ENCODE measurements around the gene CLDN24.

The CLDN24 gene

GRCh38 chr4:183322326-183322725, at the start of gene CLDN24:
Gene CLDN24, minus strand, starts transcription at chr4:183322426. Its CDS starts 0 bp downstream, at chr4:183322426.
- H3K36me3 Mint-ChIP-seq, result no peaks in the 10 kb centered on the region
- H3K4me1 Mint-ChIP-seq, result no peaks in the 10 kb centered on the region
- peaks cover 18% of the 10 kb centered on the region for H3K27me3 Mint-ChIP-seq
- no peak for ATAC-seq
- no peak within 1 kb of the TSS for H3K27ac Mint-ChIP-seq
- no peak within 1 kb of the TSS for H3K4me3 Mint-ChIP-seq
- no peaks in the 10 kb centered on the region for H3K9me3 Mint-ChIP-seq

- Mint-ChIP-seq H3K9me3 (no peaks in the 10 kb centered on the region), H3K4me1 (no peaks in the 10 kb centered on the region), H3K27me3 (peaks cover 10% of the 10 kb centered on the region), H3K27ac (no peak overlapping the region), H3K36me3 (no peaks in the 10 kb centered on the region), H3K4me3 (no peak overlapping the region)
- no peak for ATAC-seq
Measured at GRCh38 chr4:183370786-183371185, 48.6 kb upstream of the CLDN24 start.

- no peaks in the 10 kb centered on the region for H3K36me3 Mint-ChIP-seq
- H3K9me3 Mint-ChIP-seq, result no peaks in the 10 kb centered on the region
- H3K4me1 Mint-ChIP-seq, result no peaks in the 10 kb centered on the region
- no peak overlapping the region for H3K27ac Mint-ChIP-seq
- H3K27me3 Mint-ChIP-seq, result peaks cover 10% of the 10 kb centered on the region
- no peak overlapping the region for H3K4me3 Mint-ChIP-seq
- ATAC-seq, result no peak
Measured at GRCh38 chr4:183369073-183369472, 46.8 kb upstream of the CLDN24 start.

- ATAC-seq, result no peak
- no peak overlapping the region for H3K4me3 Mint-ChIP-seq
- H3K4me1 Mint-ChIP-seq, result no peaks in the 10 kb centered on the region
Measured at GRCh38 chr4:183366206-183366835, 44.1 kb upstream of the CLDN24 start.

DNA sequence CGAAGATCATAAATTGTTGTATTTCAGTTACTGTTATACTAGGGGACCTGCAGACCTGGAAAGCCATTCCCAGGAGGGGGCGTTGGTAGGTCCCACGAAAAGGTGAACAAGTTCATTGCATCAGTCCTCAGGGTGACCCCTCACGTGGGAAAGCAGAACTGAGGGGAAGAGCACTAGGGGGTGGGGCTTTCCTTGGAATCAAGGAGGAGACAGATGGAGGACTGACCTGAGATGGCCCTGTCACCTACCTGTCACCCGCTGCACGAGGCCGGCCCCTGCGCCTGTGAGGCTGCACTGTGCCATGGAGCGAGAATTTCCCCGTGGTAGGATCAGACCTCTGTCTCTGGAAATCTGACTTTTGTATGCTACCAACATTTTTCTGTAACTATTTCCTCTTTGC, 41.8 kb upstream of the CLDN24 start:
- H3K27ac Mint-ChIP-seq, result no peak overlapping the region
- H3K4me3 Mint-ChIP-seq, result no peak overlapping the region
- no peaks in the 10 kb centered on the region for H3K9me3 Mint-ChIP-seq
- peaks cover 4% of the 10 kb centered on the region for H3K27me3 Mint-ChIP-seq
- no peak for ATAC-seq
- no peaks in the 10 kb centered on the region for H3K4me1 Mint-ChIP-seq
- no peaks in the 10 kb centered on the region for H3K36me3 Mint-ChIP-seq

More at GRCh38 chr4:183366206-183366835, 44.1 kb upstream of the CLDN24 start:
- Mint-ChIP-seq H3K36me3 (no peaks in the 10 kb centered on the region), H3K27ac (no peak overlapping the region), H3K27me3 (peaks cover 10% of the 10 kb centered on the region), H3K9me3 (no peaks in the 10 kb centered on the region)

GRCh38 chr4:183362916-183363542, 40.8 kb upstream of the CLDN24 start:
- H3K36me3 Mint-ChIP-seq, result no peaks in the 10 kb centered on the region
- no peak overlapping the region for H3K27ac Mint-ChIP-seq
- no peak overlapping the region for H3K4me3 Mint-ChIP-seq
- ATAC-seq, result no peak
- no peaks in the 10 kb centered on the region for H3K27me3 Mint-ChIP-seq
- no peaks in the 10 kb centered on the region for H3K4me1 Mint-ChIP-seq
- H3K9me3 Mint-ChIP-seq, result no peaks in the 10 kb centered on the region

DNA sequence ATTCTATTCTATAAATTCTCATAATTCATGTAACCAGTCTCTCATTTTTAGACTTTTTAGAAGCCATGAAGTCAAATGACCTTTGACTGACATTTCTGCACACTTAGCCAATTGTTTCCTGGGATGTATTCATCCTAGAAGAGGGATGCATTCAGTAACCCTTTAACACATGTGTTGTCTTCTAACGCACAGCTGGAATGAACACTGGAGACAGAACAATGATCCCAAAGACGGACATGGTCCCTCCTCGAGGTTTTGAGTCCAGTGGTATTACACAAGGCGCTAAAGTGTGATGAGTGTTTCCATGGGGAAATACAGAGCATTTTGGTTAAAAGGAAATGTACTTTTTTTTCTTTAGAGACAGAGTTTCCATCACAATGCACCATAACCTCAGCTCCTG, 39.8 kb upstream of the CLDN24 start:
- Mint-ChIP-seq H3K4me1 (no peaks in the 10 kb centered on the region), H3K4me3 (no peak overlapping the region), H3K36me3 (no peaks in the 10 kb centered on the region), H3K9me3 (no peaks in the 10 kb centered on the region), H3K27ac (no peak overlapping the region), H3K27me3 (peaks cover 7% of the 10 kb centered on the region)
- no peak for ATAC-seq

DNA sequence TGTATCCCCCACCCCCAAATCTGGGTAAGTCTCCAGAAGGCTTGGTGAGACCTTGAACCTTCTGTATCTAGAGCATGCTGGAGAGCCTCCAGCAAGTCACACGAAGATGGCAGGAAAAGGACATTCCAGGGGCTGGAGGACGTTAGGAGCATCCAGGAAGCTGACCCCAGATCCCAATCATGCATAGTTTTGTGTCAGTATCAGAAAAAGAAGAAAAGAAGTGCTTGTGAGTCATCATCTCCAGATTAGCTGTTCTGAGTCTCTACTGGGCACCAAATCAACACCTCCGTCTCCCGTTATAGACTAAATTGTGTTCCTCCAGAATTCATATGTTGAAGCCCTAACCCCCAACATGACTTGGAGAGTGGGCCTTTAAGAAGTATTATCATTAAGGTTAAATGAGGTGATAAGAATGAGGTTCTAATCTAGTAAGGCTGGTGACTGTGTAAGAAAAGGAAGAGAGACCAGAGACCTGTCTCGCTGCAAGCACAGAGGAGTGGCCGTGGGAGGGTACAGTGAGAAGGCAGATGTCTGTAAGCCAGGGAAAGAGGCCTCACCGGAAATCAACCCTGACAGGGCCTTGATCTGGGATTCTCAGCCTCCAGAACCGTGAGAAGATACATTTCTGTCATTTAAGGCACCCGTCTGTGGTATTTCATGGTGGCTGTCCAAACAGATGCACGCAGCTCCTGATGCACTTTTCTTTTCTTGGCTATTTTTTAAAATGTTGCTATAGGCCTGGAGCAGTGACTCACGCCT, 38.1 kb upstream of the CLDN24 start:
- H3K27ac Mint-ChIP-seq, result no peak overlapping the region
- no peaks in the 10 kb centered on the region for H3K4me1 Mint-ChIP-seq
- H3K9me3 Mint-ChIP-seq, result no peaks in the 10 kb centered on the region
- no peak for ATAC-seq
- H3K4me3 Mint-ChIP-seq, result no peak overlapping the region
- peaks cover 19% of the 10 kb centered on the region for H3K27me3 Mint-ChIP-seq
- no peaks in the 10 kb centered on the region for H3K36me3 Mint-ChIP-seq

GRCh38 chr4:183358215-183358755, 36.1 kb upstream of the CLDN24 start:
- Mint-ChIP-seq H3K36me3 (no peaks in the 10 kb centered on the region), H3K4me1 (no peaks in the 10 kb centered on the region), H3K9me3 (no peaks in the 10 kb centered on the region), H3K27me3 (peaks cover 19% of the 10 kb centered on the region), H3K4me3 (no peak overlapping the region), H3K27ac (no peak overlapping the region)
- no peak for ATAC-seq

DNA sequence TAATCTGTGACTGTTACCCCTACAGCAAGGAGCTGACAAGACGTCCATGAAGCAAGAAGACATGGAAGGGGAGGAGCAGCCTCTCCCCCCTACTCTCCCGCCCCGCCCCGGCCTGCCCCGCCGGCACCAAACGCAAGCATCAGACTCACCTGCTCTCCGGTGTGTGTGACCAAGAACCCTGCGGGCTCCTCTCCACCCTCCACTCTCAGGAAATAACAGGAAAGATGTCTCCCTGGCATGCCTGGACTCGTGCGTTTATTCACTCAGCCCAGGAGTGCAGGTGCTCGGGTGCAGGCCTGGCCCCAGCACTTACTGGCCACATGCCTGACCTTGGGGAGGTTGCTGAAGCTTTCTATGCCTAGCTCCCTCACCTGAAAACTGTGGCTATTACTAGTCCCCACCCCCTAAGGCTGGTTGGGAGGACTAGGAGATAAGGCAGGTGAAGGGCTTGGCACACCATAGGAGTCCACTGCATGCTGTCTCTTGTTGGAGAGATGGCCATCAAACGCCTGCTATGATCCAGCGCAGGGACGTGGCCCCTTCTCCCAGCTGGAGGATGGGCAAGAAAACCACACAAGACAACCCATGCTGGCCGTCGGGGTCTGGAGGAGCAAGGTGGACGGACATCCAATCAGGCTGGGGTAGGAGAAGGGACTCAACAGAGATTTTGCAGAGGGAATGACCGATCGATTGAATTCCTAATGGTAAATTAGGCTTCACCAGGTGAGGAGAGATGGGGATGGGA, 34.9 kb upstream of the CLDN24 start:
- no peak overlapping the region for H3K4me3 Mint-ChIP-seq
- H3K36me3 Mint-ChIP-seq, result no peaks in the 10 kb centered on the region
- H3K27ac Mint-ChIP-seq, result no peak overlapping the region
- no peak for ATAC-seq
- peaks cover 19% of the 10 kb centered on the region for H3K27me3 Mint-ChIP-seq
- H3K4me1 Mint-ChIP-seq, result no peaks in the 10 kb centered on the region
- H3K9me3 Mint-ChIP-seq, result no peaks in the 10 kb centered on the region

- H3K27me3 Mint-ChIP-seq, result peaks cover 27% of the 10 kb centered on the region
- H3K27ac Mint-ChIP-seq, result no peak overlapping the region
- no peaks in the 10 kb centered on the region for H3K4me1 Mint-ChIP-seq
- no peak overlapping the region for H3K4me3 Mint-ChIP-seq
- ATAC-seq, result no peak
- no peaks in the 10 kb centered on the region for H3K36me3 Mint-ChIP-seq
- no peaks in the 10 kb centered on the region for H3K9me3 Mint-ChIP-seq
Measured at GRCh38 chr4:183356173-183356830, 34.1 kb upstream of the CLDN24 start.

DNA sequence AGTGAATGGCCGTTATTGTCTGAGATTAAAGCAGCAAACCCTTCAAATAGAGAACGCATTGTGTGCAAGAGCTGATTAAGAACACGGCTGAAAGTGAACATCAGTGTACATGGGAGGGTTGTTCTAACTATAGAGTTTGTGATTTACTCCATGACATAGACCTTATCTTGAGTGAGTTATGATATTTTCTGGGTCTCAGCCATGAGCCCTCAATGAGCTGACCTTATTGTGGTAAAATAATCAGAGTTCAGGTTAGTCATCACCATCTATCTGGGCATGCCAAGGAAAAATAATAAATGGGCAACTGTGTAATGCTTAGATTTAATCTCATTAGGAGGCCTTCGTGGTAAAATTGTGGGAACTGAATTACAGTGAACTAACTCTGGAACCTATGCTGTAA, 33.2 kb upstream of the CLDN24 start:
- no peaks in the 10 kb centered on the region for H3K36me3 Mint-ChIP-seq
- H3K9me3 Mint-ChIP-seq, result peaks cover 2% of the 10 kb centered on the region
- H3K4me1 Mint-ChIP-seq, result no peaks in the 10 kb centered on the region
- H3K4me3 Mint-ChIP-seq, result no peak overlapping the region
- no peak overlapping the region for H3K27ac Mint-ChIP-seq
- ATAC-seq, result no peak
- peaks cover 36% of the 10 kb centered on the region for H3K27me3 Mint-ChIP-seq

GRCh38 chr4:183354219-183354618, 32.0 kb upstream of the CLDN24 start:
- Mint-ChIP-seq H3K4me1 (no peaks in the 10 kb centered on the region), H3K36me3 (no peaks in the 10 kb centered on the region), H3K9me3 (peaks cover 4% of the 10 kb centered on the region), H3K27ac (no peak overlapping the region), H3K27me3 (peaks cover 41% of the 10 kb centered on the region), H3K4me3 (no peak overlapping the region)
- no peak for ATAC-seq

GRCh38 chr4:183353557-183353956, 31.3 kb upstream of the CLDN24 start:
- no peaks in the 10 kb centered on the region for H3K4me1 Mint-ChIP-seq
- H3K27ac Mint-ChIP-seq, result no peak overlapping the region
- H3K27me3 Mint-ChIP-seq, result peaks cover 41% of the 10 kb centered on the region
- H3K4me3 Mint-ChIP-seq, result no peak overlapping the region
- H3K36me3 Mint-ChIP-seq, result no peaks in the 10 kb centered on the region
- no peak for ATAC-seq
- peaks cover 4% of the 10 kb centered on the region for H3K9me3 Mint-ChIP-seq

DNA sequence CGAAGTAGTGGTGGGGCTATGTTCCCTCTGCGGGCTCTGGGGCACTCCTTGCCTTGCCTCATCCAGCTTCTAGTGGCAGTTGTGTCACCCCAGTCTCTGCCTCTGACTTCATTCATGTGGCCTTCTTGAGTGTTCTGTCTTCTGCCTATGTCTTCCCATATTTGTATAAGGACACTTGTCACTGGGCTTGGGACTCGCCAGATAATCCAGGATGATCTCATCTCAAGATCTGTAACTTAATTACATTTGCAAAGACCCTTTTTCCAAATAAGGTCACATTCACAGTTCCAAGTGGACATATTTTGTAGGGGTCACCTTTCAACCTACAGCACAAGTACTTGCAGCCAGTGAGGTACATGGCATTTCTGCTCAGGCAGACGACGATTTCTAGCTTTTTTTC, 30.3 kb upstream of the CLDN24 start:
- peaks cover 39% of the 10 kb centered on the region for H3K27me3 Mint-ChIP-seq
- no peaks in the 10 kb centered on the region for H3K4me1 Mint-ChIP-seq
- H3K36me3 Mint-ChIP-seq, result no peaks in the 10 kb centered on the region
- peaks cover 4% of the 10 kb centered on the region for H3K9me3 Mint-ChIP-seq
- no peak overlapping the region for H3K27ac Mint-ChIP-seq
- H3K4me3 Mint-ChIP-seq, result no peak overlapping the region
- ATAC-seq, result no peak

Measured in stimulated activated memory B cell treated with anti-CD40 and anti-IgM and Interleukin-4, amounts not matched to agents 10 μg/mL and 1 μg/mL and 100 μg/mL, for 72 hours (primary cell).